Measurements from ENCODE around the gene ZHX3. TPM values are rescaled to one million over a fixed set of nuclear protein-coding genes. Genes with fewer than 3 reads are reported as not detected.

ZHX3 gene
- total RNA-seq, 1 donor from 2014 or later, result 53.3 TPM

DNA sequence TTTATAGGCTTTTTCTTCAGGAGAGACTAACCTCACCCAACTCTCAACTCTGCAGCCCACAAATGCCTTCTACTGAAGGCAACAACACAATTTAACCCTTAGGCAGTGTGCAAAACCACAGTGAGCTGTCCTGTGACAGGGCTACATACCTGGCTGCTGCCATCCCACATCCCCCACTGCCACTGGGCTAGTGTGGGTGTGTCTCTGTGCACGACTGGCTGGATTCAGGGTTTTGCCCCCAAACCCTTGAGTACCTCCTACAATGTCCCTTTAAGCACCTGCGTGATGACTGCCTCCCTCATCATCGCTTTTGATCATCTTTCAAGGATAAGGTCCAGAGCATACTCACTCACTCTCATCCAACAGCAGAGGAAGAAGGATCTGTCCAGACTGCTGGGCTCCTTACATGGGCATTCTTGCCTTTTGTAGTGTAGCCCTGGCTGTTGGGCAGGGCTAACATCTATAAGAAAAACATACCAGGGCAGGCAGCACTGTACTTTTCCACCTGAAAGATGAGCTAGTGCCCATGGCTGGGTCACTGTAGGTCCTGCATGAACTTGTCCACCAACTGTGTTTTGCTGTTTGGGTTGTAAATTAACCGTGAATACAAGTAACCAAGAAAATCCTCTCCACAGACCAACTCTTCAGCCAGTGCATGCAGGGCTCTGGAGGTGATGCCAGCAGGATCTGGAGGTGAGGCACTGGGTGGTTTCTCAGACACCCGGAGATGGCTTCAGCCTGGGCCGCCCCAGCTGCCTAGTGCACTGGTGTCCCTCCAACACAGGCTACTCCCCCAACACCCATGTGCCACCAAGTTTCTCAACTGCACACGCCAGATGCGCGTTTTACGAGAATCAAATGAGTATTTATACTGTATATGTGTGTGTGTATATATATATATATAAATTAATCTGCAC is 135.0 kb downstream of the ZHX3 start:
- DNase-seq (ENCODE audit: low spot score in 2 of 2), result peak in 1 of 2 donors; percentile 56
- Histone ChIP-seq H3K27ac (no peak overlapping the region), H3K36me3 (peaks cover 8 to 14% of the 10 kb centered on the region in 2 donors), H3K4me1 (peaks cover 9 to 17% of the 10 kb centered on the region in 2 donors), H3K4me3 (no peak overlapping the region), H3K9me3 (no peaks in the 10 kb centered on the region), H3K27me3 (no peaks in the 10 kb centered on the region)
- intact Hi-C loops (cut with DNase I), result no loop called here
- TF ChIP-seq, protein P1, sequence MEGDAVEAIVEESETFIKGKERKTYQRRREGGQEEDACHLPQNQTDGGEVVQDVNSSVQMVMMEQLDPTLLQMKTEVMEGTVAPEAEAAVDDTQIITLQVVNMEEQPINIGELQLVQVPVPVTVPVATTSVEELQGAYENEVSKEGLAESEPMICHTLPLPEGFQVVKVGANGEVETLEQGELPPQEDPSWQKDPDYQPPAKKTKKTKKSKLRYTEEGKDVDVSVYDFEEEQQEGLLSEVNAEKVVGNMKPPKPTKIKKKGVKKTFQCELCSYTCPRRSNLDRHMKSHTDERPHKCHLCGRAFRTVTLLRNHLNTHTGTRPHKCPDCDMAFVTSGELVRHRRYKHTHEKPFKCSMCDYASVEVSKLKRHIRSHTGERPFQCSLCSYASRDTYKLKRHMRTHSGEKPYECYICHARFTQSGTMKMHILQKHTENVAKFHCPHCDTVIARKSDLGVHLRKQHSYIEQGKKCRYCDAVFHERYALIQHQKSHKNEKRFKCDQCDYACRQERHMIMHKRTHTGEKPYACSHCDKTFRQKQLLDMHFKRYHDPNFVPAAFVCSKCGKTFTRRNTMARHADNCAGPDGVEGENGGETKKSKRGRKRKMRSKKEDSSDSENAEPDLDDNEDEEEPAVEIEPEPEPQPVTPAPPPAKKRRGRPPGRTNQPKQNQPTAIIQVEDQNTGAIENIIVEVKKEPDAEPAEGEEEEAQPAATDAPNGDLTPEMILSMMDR (IDR thresholded peaks at IDR 0.05), result no peak

DNA sequence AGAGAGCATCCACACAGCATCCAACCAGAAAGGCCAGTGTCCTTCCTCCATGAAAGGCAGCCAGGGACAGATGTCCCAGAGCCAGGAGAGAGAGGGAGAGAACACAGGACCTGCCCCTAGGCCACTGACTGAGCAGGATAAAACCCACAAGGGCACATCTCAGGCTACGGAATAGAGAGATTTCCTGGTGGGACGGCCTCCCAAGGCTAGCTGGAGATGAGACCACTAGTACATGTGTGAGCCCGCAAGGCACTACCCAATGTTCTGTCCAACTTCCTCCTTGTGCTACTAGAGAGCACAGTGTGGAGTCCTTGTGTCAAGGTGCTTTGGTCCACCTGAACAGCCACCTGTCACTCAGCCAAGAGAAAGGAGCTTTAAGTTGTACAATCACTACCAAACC is 136.0 kb downstream of the ZHX3 start:
- H3K36me3 ChIP-seq, result peaks cover 8 to 14% of the 10 kb centered on the region in 2 donors
- intact Hi-C loops (cut with DNase I), result no loop called here
- TF ChIP-seq, protein P1 (IDR thresholded peaks at IDR 0.05), result no peak
- H3K27me3 ChIP-seq, result no peaks in the 10 kb centered on the region
- no peak overlapping the region for H3K4me3 ChIP-seq
- no peaks in the 10 kb centered on the region for H3K9me3 ChIP-seq
- DNase-seq (ENCODE audit: low spot score in 2 of 2), result peak in 1 of 2 donors; percentile 58
- no peak overlapping the region for H3K27ac ChIP-seq
- H3K4me1 ChIP-seq, result peaks cover 10 to 26% of the 10 kb centered on the region in 2 donors

DNA sequence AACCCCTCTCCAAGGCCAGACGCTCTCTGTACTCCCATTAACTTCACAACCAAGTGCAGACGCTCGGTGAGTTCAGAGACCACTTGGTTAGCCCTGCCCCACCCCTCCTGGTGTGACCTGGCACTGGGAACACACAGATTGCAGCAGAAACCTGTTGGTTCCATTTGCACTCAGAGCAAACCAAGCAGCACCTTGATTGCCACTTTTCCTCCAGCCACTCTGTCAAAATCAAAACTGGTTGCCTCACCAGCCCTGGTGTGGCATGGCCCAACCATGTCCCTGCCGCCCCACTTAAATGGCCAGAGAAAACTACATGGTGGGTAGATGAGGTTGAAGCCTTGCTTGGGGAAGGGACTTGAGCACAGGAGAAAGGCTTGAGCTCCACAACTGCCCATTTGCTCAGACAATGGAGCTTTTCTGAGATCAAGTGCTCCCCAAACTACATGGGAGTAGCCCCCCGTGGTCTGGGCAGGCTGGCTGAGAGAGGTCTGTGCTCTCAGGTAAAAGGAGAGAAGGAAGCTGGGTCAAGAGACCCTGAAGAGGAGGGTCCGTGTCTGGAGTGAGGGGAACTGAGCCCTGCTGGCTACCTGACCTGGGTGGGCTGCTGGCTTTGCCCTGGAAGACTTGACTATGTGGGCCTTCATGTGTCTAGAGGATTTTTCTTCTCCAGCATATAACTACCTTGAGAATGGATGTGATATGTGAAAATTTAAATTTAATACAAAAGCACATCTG is 136.8 kb downstream of the ZHX3 start:
- peak in 1 of 2 donors; percentile 60 for DNase-seq (ENCODE audit: low spot score in 2 of 2)

DNA sequence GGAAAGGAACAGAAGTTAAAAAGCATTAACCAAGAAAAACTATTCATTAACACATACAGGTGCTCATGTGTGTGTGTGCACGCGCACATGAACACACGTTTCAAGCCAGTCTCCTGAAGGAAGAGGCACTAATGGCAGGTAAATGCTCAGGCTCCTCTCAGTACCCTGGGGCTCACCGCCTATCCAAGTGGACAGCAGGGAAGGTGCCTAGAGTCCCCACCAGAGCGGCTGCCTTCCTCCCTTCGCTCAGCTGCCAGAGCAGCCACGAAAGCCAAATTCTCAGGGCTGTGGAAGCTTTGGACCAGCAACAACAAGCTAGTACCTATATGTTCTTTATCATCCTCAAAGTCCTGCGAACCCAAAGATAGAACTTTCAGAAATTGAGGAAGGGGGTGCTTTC is 137.6 kb downstream of the ZHX3 start:
- Histone ChIP-seq H3K27me3 (no peaks in the 10 kb centered on the region), H3K4me3 (no peak overlapping the region), H3K9me3 (no peaks in the 10 kb centered on the region), H3K27ac (peak overlapping the region; percentile 82 to 83), H3K4me1 (peaks cover 15 to 41% of the 10 kb centered on the region in 2 donors), H3K36me3 (peaks cover 8 to 14% of the 10 kb centered on the region in 2 donors)
- DNase-seq (ENCODE audit: low spot score in 2 of 2), result peak in 1 of 2 donors; percentile 42
- TF ChIP-seq, protein P1 (IDR thresholded peaks at IDR 0.05), result no peak
- intact Hi-C loops (cut with DNase I), result no loop called here

More for the DNA sequence above, 136.8 kb downstream of the ZHX3 start:
- no peaks in the 10 kb centered on the region for H3K9me3 ChIP-seq
- TF ChIP-seq, protein P1 (IDR thresholded peaks at IDR 0.05), result no peak
- H3K27ac ChIP-seq, result peak overlapping the region; percentile 82 to 83
- H3K36me3 ChIP-seq, result peaks cover 8 to 14% of the 10 kb centered on the region in 2 donors
- H3K4me3 ChIP-seq, result no peak overlapping the region
- H3K4me1 ChIP-seq, result peaks cover 15 to 33% of the 10 kb centered on the region in 2 donors
- H3K27me3 ChIP-seq, result no peaks in the 10 kb centered on the region
- intact Hi-C loops (cut with DNase I), result no loop called here

DNA sequence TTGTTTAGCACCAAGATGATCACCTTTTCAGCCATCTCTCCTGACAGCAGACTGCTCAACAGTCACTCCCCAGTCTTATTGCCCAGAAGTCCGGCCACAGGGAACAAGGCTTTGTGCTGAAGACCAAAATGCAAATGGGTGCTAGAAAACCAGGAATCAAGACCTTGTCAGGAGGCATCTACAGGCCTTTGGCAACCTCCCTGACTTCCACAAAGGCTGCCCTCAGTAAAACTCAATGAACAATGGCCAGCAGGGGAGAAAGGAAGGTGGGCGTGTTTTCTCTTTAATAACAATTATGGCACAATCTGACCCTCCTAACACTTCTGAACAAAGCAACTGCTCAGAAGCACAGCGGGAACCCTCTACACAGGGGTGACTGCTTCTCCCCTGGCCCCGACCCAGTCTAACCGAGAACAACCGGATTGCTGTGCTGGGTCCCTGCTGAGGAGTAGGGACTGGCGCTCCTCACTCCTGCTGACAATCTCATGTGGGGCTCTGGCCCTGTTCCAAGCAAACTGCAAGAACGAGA is 138.6 kb downstream of the ZHX3 start:
- intact Hi-C loops (cut with DNase I), result no loop called here
- Histone ChIP-seq H3K27me3 (no peaks in the 10 kb centered on the region), H3K36me3 (peaks cover 12 to 15% of the 10 kb centered on the region in 2 donors), H3K9me3 (no peaks in the 10 kb centered on the region), H3K27ac (peak overlapping the region; percentile 82 to 83), H3K4me1 (peaks cover 18 to 51% of the 10 kb centered on the region in 2 donors), H3K4me3 (no peak overlapping the region)
- TF ChIP-seq, protein P1 (IDR thresholded peaks at IDR 0.05), result no peak
- peak in 1 of 2 donors; percentile 62 for DNase-seq (ENCODE audit: low spot score in 2 of 2)
